GM18508 (cell line): ENCODE measurements around the gene POLR1C.
"Not testable (repeated sequence)": the region's sequence is repeated elsewhere in the genome, so short reads cannot be mapped to it uniquely, and the experiment has no call there.

Experiments
- ATAC-seq: cut with Tn5 transposase; IDR thresholded peaks from one replicate; pipeline ENCODE4 v1.9.1; 2021; ENCODE audit warnings: moderate number of reproducible peaks; ENCODE audit not compliant: insufficient read depth, unreplicated experiment

POLR1C gene

DNA sequence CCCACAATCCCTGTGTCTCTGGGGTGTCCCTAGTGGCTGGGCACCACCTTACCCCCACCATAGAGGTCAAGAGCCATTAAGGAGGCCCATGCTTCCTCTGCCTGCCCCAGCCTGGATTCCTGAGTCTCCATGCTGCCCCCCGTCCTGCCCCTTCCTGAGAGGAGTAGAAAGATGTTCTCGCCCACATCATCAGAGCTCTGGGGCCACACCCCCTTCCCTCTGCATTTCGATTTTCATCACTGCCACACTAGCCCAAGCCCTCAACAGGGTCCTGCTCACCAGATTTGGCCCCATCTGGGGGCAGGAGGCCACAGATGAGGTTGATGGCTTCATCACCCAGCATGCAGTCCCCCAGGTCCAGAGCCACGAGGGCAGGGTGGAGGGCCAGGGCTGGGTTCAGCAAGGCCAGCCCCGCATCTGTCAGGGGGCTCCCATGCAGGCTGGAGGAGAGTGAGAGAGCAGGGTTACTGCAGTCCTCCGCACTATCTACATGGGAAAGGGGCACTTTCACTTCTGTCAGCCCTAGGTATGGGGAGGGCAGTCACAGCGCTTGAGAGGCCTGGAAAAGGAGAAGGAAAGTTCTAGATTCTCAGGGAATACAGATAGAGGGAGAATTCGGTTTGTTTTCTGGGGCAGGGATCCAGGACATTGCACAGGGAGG lies 8.3 kb upstream of the POLR1C start:
- ATAC-seq, result no peak

DNA sequence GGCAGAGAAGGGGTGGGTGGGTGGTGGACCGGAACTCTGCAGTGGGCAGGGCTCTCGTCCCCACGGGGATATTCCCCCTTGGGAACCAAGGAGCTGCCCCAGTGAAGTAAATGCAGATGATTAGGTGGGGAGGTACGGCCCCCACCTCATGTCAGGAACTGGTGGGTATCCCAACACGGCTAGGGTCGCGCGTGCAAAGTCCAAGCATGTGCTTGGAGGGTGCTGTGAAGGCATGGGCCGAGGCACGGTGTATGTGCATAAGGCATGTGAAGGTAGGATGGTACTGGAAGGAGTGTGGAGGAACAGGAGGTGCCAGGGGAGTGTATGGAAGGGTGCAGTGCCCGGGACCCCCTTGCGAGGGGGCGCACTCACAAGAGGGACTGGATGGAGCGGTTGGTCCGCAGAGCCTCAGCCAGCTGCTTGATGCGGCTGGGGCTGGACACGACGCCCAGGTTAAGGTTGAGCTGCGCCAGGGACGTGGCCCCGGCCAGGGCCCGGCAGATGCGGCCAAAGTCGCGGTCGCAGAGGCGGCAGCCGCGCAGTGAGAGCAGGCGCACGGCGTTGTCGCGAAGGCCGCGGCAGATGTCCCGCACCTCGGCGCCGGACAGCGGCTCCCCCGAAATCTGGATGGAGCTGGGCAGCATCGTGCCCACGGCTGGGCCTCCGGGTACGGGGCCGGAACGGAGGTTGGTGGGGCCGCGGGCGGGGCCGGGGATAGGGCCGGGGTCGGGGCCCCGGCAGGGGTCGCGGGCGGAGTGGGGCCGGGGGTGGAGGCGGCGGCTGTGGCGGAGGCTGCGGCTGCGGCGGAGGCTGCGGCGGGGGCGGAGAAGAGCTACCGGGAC lies 7.5 kb upstream of the POLR1C start:
- no peak for ATAC-seq

DNA sequence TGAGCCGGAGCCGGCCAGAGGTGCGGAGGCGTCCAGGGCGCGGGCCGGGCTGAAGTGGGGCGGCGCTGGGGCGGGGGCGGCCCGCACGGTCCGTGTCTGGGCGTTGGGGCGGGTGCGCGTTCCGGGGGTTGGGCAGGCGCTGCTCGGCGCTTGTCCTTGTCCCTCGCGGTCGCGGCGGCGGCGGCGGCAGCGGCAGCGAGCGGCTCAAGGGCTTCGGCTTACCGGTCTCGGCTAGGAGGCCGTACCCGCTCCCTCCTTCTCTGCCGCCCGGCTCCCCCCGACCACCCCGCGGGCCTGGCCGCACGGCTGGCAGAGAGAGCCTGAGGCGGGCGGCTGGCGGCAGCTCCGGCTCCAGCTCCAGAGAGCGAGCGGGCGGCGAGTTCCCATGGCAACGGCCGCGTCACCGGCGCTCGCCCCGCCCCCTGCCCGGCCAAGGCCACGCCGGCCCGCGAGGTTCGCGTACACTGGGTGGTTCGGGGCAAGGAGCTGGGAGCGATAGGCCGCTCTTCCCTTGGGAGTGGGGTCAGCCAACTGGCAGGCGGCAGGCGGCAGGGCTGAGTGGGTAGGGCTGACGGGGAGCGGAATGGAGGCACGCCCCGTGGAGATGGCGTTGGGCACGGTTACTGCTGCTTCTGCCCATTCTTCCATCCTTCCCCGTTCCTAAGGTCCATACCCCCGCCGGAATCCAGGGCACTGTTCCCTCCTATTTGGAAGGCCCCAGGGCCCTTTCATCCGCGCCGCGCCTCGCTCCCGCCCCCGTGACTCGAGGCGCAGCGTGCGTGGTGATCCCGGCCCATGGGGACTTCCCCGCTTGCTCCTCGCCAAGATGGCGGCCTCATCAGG lies 6.7 kb upstream of the POLR1C start, which contains the start of gene LRRC73:
Gene LRRC73, minus strand, starts transcription at position 363 of the 843 bp plus-strand sequence. CDS start 561 bp downstream, outside the sequence.
- no peak for ATAC-seq

DNA sequence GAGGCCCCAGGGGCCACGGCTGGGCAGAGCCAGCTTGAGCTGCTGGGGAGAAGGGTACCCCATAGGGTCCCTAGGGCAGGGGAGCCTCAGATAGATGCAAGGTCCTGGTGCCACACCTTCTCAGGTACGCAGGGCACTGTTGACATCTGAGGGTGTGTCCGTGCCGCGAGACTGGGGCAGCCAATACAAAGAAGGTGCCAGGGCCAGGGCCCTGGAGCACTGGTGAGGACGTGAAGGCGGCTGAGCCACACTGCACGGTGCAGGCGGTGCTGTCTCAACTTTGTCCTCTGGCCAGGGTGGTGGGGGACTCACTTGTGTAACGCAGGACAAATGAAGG lies 6.1 kb upstream of the POLR1C start:
- ATAC-seq, result no peak

DNA sequence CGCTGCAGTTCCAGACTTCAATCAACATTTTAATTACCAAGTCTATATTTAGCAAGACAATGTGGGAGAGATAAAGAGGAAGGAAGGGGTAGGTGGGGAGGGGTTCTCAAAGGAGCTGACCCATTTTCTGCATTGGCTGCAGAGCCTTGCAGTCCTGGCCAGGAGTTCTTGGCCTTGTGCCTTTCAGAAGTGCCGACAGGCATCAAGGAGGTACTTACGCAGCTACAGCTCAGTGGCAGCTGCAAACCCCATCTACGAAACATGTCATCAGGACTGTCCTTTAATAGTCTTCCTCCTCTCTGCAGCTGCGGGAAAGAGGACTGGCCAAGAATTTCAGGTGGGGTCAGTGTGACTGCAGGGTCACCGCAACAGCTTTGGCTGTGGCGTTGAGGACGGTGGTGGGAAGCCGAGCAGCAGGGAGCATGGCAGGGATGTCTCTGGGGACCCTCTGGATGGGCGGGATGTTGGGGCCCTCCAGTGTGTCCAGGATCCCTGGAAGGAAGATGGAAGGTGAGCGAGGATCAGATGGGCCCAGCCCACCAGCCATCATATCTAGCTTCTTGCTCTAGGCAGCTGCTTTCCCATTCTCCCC lies 5.0 kb upstream of the POLR1C start:
- no peak for ATAC-seq

DNA sequence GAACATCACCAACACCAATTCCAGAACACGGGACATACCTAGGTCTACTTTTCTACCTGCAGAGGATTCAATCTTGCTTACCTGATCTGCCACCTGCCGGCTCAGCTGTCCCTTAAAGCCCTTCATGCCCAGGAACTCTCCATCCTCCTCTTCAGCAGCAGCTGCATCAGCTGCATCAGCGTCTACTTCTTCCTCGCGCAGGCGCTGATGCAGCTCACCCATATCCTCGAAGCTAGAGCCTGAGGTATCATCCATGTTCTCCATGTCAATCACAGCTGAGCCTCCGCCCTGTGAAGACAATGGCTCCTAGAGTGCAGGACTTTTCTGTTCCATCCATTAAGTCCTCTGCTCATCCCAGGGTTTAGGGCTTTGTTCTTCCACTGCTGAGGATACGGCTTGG lies 1.1 kb upstream of the POLR1C start:
- no peak for ATAC-seq

DNA sequence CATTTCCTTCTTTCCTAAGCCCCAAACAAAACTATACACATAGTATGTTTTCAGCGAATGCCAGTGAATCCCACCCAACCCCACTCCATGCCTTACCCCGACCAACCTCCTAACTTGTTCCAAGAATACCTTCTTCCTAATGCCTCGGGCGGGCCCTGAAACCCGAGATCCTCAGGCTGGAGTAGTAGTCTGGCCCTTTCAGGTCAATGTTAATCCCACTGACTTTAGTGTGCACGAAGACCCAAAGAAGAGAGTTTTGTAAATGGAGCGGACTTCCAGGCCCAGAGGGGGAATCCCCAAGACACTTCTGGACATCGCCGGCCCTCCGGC lies 557 bp upstream of the POLR1C start:
- ATAC-seq, result no peak

DNA sequence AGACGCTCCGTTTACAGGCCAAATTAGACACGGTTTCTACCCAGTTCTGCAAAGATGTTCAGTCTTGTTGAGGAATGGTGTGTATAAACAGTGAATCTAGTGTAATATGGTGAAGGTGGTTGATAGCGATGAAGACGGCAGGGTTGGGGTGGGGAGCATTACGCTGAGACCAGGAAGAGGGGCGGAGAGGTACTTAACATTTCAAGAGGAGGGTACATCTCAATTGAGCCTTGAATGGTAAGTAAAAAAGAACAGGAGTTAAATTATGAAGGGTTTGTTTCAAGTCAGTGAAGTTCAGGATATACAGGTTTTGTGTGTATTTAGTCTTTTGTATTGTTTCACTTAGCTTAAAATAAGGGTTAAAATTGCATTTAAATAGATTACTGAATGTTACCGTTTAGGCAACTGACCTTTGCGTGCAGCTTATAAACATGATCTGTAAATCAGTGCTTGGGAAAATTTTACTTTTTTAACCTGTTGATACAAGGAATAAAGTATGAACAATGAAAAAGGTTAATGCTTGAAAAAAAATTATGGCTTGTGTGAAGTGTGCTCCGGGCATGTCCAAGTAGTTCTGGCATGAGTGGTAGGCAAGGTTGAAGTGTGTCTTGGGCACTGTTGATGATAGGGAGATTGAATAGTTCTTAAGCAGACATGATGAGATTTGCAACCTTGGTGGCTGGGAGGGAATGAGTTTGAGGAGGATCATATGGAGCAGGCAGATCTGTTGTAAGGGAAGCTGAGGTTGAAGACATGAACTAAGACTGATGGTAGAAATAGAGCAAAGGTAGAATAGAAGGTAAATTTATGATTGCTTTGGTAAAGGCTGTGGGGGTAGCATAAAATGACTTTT lies 842 bp downstream of the POLR1C start:
- no peak for ATAC-seq

DNA sequence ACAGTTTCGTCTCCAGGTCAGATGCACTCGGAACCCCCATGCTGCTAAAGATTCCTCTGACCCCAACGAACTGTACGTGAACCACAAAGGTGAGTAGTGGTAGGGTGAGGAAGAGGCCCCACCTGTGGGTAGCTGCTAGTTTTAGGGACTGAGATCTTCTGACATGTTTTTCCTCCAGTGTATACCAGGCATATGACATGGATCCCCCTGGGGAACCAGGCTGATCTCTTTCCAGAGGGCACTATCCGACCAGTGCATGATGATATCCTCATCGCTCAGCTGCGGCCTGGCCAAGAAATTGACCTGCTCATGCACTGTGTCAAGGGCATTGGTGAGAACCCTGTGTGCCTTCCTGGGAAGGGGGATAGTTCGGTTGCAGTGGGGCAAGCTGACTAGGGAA lies 3.2 kb downstream of the POLR1C start:
- ATAC-seq, result no peak

DNA sequence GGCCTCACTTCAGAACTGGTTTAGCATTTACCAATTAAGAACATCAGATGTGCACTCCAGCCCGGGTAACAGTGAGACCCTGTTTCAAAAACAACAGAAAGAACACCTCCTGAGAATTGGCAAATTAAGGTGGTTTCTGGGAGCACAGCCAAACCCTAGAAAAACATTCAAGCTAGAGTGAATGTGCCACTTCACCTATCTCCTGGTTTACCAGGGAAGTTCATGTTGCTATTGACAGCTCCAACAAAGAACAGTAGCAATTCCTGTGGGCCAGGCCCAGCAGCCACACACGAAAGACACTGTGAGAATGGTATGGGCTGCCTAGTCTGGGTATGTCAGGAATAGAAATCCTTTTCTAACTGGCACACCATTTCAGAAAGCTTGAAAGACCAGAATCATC lies 4.9 kb downstream of the POLR1C start:
- ATAC-seq, result no peak

DNA sequence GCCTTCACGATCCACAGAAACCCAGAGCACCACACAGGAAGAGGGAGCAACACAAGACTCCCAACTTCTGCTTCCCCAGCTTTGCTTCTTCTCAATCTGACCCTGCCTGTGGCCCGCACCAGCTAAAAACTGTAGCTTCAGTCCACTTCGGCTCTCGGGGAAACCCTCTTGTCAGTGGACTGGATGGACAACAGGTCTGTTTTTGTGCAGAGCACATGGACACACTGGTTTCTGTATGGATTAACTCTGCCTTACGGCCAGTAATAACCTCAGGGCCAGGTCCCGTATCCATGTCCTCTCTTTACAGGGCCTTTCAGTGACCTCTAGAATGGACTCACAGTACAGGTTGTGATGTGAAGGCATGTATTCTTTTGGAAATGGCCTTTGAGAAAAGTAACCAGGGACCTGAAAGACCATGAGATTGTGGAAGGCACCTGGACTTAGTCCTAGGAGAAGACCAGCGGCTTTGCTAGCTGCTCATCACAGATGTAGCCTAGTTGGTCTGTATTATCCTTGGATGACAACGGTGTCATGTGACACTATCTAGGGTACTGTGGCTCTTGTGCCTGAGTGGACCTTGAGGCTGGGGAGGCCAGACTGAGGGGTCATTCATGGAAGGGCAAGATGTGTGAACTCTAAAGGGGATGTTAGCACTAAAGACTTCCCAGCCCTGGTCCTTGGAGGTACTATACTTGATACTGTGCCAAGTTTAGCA lies 5.8 kb downstream of the POLR1C start:
- no peak for ATAC-seq

DNA sequence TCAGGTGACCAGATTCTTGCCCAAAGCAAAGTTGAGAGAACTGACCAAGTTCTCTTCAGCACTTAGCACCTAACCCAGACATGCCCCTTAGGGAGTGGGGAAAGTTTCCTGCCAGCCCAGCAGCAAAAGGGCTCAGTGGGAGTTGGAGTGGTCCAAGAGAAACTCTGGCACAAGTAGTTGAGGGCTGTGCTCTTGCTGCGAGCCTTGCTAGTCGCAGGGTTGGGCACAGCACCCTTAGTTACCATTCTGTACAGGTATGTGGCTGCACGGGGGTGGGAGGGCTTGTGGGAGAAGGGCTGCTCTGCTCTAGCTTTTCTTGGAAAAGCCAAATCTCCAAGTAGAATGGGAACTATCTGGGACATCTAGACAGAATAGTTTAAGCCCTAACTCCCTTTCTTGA lies 6.4 kb downstream of the POLR1C start:
- ATAC-seq, result no peak

DNA sequence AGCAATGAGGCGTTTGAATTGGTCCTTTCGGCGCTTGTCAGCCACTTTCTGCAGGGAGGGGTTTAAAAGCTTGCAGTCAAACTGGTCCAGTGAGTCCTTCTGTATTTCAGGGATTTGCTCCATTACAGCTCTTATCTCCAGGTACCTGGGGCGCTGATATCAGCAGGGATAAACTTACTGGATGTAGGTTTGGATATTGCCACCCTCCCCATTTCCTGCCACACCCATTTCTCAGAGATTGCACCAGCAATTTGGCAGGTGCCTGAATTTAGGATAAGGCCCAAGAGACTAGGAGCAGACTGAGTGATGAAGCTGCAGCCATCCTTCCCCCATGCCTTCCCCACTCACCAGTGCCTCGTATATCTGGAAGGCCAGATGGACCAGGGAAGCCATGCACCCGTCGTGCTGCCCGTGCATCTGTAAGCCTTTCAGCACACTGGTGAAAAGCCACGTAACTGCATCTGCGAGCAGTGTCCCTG lies 7.6 kb downstream of the POLR1C start:
- ATAC-seq, result no peak

DNA sequence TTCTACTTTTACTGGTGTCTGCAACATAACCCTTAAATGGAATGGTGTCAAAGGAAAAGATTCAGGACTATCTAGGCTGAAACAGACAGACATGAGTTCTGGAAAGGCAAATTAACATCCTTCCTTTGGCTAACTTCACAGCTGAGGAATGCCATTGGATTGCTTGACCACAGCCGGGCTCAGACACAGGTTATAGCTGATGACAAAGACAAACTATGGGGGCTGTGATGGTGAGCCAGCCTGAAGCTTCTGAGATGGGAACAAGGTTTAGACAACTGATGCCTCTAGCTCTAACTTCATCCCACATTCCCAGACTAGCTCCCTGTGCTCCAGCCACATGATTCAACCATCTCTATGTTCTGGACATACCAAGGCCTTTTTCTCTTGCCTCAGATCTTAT lies 15.3 kb downstream of the POLR1C start:
- ATAC-seq, result no peak

DNA sequence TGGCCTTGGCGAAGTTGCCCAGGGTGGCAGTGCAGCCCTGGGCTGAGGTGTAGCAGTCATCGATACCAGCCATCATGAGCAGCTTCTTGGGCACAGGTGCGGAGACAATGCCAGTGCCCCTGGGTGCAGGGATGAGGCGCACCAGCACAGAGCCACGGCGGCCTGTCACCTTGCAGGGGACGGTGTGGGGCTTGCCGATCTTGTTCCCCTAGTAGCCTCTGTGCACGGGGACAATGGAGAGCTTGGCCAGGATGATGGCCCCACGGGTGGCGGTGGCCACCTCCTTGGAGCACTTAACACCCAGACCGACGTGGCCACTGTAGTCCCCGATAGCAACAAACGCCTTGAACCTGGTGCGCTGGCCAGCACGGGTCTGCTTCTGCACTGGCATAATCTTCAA lies 22.1 kb downstream of the POLR1C start:
- not testable (repeated sequence) for ATAC-seq

DNA sequence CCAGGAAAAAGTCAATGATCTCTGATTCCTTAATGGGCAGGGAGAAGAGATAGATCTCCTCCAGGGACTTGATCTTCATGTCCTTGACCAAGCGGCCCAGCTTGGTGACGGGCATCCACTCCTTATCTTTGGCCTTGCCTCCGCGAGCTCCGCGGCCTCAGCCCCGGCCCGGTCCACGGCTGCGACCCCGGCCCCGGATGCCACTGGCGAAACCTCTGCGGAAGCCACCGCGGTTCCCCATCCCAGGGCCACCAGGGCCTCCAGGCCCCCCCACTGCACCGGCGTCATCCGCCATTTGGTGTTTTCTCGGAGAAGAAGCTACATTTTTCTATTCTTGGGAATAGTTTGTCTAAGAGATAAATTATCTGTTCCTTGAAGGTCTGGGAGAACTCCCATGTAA lies 22.5 kb downstream of the POLR1C start:
- not testable (repeated sequence) for ATAC-seq

DNA sequence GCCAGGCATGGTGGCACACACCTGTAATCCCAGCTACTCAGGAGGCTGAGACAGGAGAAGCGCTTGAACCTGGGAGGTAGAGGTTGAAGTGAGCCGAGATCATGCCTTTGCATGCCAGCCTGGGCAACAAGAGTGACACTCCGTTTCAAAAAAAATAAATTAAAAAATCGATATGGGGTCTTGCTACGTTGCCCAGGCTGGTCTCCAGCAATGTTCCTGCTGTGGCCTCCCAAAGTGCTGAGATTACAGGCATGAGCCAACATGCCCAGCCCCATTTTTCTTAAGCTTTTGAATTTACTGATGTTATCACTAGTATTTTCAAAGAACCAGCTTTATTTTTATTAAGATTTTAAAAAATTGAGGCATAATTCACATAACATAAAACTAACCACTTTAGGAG lies 23.6 kb downstream of the POLR1C start:
- no peak for ATAC-seq

DNA sequence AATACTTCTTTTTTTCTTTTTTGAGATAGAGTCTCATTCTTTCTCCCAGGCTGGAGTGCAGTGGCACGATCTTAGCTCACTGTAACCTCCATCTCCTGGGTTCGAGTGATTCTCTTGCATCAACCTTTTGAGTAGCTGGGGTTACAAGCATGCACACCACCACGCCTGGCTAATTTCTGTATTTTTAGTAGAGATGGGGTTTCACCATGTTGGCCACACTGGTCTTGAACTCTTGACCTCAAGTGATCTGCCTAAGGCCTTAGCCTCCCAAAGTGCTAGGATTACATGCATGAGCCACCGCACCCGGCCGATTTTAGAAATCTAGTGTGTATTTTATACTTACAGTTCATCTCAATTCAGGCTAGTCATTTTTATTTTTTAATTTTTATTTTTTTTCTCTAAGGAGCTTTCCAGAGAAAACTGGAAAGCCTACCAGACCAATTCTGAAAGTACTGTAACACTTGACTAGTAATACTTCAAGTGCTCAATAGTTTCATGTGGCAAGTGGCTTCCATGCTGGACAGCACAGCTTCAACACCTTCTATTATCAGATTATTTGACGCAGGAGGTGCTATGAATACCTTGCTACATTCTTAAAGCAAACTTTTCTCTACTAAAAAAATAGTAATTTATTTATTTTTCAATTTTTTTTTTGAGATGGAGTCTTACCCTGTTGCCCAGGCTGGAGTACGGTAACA lies 25.0 kb downstream of the POLR1C start:
- ATAC-seq, result no peak

DNA sequence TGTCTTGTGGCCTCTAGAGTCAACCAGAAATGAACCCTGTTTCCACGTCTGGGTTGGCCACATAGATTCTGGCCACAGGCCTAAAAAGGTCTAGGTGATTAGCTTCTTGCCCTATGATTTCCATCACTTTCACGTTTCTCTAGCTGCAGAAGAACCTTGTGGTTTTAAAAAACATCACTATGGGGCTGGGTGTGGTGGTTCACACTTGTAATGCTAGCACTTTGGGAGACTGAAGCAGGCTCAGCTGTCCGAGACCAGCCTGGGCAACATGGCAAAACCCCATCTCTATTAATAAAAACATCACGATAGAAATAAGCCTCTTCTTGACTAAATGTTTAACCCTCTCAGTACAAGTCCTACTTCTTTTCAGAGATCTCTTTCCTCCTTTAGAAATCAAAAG lies 27.6 kb downstream of the POLR1C start:
- no peak for ATAC-seq
